GM19455 (cell line): ENCODE measurements around the gene NR4A3.
A peak's percentile ranks its signal among the peaks of the same experiment; 100 is the strongest.
"Not testable (repeated sequence)": the region's sequence is repeated elsewhere in the genome, so short reads cannot be mapped to it uniquely, and the experiment has no call there.

ENCODE experiments used
- ATAC-seq: cut with Tn5 transposase; IDR thresholded peaks from one replicate; pipeline ENCODE4 v1.9.1; 2021; ENCODE audit not compliant: unreplicated experiment

NR4A3 gene

GRCh38 chr9:99832558-99832864 is 10.8 kb downstream of the NR4A3 start:
- ATAC-seq = no peak

- no peak for ATAC-seq
These were observed 12.1 kb downstream of the NR4A3 start for GRCh38 chr9:99833735-99834134.

GRCh38 chr9:99834474-99834873 is 12.8 kb downstream of the NR4A3 start:
- ATAC-seq = no peak

GRCh38 chr9:99835142-99835541 is 13.5 kb downstream of the NR4A3 start:
- ATAC-seq = no peak

- ATAC-seq = no peak
These were observed 13.9 kb downstream of the NR4A3 start for GRCh38 chr9:99835581-99835980.

- no peak for ATAC-seq
These were observed 18.4 kb downstream of the NR4A3 start for GRCh38 chr9:99840072-99840471.

GRCh38 chr9:99845063-99845462 is 23.4 kb downstream of the NR4A3 start:
- ATAC-seq = no peak

GRCh38 chr9:99848447-99848846 is 26.8 kb downstream of the NR4A3 start:
- no peak for ATAC-seq

- peak; percentile 12 for ATAC-seq
These were observed 29.2 kb downstream of the NR4A3 start for GRCh38 chr9:99850736-99851499.

GRCh38 chr9:99851500-99851822 is 29.8 kb downstream of the NR4A3 start:
- peak; percentile 89 for ATAC-seq

GRCh38 chr9:99852617-99853016 is 30.9 kb downstream of the NR4A3 start:
- ATAC-seq = no peak

GRCh38 chr9:99855467-99856176 is 33.9 kb downstream of the NR4A3 start:
- no peak for ATAC-seq

GRCh38 chr9:99857576-99857975 is 35.9 kb downstream of the NR4A3 start:
- not testable (repeated sequence) for ATAC-seq

- ATAC-seq = no peak
These were observed 36.4 kb downstream of the NR4A3 start for GRCh38 chr9:99858087-99858486.

- ATAC-seq = no peak
These were observed 37.7 kb downstream of the NR4A3 start for GRCh38 chr9:99859243-99859980.

- ATAC-seq = no peak
These were observed 38.6 kb downstream of the NR4A3 start for GRCh38 chr9:99860266-99860665.

GRCh38 chr9:99863955-99864354 is 42.3 kb downstream of the NR4A3 start:
- no peak for ATAC-seq

- no peak for ATAC-seq
These were observed 44.7 kb downstream of the NR4A3 start for GRCh38 chr9:99866398-99866797.

- ATAC-seq = no peak
These were observed 45.9 kb downstream of the NR4A3 start for GRCh38 chr9:99867536-99867935.

- ATAC-seq = no peak
These were observed 46.3 kb downstream of the NR4A3 start for GRCh38 chr9:99867968-99868367.

GRCh38 chr9:99868845-99869244 is 47.2 kb downstream of the NR4A3 start:
- peak; percentile 84 for ATAC-seq

- ATAC-seq = no peak
These were observed 48.4 kb downstream of the NR4A3 start for GRCh38 chr9:99870126-99870525.
